GM19351 (cell line): Measurements from ENCODE around the gene GPR25.

Experiments used
- ATAC-seq: cut with Tn5 transposase; IDR thresholded peaks from one replicate; pipeline ENCODE4 v1.9.1; 2021; ENCODE audit warnings: mild to moderate bottlenecking, moderate library complexity; ENCODE audit not compliant: unreplicated experiment

GPR25 gene

DNA sequence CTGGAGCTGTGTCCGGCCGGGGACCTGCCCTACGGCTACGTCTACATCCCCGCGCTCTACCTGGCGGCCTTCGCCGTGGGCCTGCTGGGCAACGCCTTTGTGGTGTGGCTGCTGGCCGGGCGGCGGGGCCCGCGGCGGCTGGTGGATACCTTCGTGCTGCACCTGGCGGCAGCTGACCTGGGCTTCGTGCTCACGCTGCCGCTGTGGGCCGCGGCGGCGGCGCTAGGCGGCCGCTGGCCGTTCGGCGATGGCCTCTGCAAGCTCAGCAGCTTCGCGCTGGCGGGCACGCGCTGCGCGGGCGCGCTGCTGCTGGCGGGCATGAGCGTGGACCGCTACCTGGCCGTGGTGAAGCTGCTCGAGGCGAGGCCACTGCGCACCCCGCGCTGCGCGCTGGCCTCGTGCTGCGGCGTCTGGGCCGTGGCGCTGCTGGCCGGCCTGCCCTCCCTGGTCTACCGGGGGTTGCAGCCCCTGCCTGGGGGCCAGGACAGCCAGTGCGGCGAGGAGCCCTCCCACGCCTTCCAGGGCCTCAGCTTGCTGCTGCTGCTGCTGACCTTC is 412 bp downstream of the GPR25 start:
- no peak for ATAC-seq

GRCh38 chr1:200873671-200874397 is 1.1 kb downstream of the GPR25 start:
- ATAC-seq, result no peak

- no peak for ATAC-seq
These were observed 1.9 kb downstream of the GPR25 start for GRCh38 chr1:200874694-200875093.

DNA sequence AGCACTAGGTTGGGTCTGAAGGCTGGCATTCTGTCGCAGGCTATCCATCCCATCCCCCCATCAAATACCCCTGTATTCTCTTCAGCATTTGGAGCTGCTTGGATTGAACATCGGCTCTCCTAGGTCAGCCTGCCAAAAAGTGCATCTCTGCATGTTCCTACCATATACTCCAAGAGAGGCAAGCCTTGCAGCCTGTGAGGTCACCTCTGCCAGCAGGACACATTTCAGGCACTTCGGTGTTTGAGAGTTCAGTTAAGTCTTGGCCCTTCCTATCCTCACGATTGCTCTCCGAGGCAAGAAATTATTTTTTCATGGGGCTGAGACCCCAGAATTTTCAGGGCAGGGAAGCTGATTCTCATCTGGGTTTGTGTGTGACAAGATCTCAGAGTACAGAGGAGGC is 2.6 kb downstream of the GPR25 start:
- no peak for ATAC-seq

DNA sequence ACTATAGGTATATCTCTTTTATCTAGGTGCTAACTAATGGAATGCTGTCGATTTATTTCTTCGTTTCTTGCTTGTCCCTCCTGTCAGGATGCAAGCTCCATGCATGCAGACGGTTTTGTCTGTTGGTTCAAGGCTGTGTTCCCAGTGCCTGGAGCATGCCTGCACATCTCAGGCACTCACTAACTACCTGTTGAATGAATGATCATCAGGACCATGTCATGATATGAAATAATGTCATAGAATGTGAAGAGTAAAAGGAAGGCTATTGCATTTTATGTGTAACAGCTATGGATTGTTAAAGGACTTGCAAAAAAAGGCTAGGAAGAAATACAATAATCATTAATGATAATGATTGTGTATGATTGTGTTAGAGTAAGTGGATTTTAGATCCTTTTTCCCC is 4.2 kb downstream of the GPR25 start:
- no peak for ATAC-seq

DNA sequence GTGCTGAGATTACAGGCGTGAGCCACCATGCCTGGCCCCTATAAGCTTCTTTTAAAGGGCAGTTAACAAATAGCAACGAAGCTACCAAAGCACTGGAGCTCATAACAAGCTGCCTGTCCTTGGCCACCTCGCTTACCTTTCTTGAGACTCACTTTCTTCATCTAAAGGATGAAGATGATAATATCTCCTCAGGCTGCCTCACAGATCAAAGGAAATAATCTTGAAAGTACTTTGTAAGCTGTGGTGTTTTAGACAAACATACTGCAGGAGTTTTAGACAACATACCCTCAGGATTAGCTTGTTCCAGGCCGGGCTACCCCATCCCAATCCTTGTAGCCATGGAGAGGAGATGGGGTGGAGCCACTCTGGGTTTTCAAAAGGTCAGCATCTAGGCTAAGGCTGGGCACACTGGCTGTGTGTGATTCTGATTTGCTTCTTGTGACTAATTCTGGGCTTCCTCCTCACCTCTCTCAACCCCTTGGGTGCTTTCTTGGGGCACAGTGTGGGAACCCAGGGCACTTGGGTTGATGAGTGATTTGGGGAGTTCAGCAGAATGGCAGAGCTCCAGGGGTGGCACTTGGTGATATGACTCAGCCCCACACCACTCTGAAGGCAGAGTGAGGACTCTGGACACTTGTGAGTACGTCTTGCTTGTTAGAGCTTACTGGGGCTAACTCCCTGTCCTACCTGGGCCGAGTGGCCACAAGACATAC is 5.2 kb downstream of the GPR25 start:
- ATAC-seq, result peak; percentile 67

- no peak for ATAC-seq
These were observed 7.4 kb downstream of the GPR25 start for GRCh38 chr1:200880212-200880611.

- ATAC-seq, result no peak
These were observed 10.3 kb downstream of the GPR25 start for GRCh38 chr1:200883118-200883517.

GRCh38 chr1:200885623-200886402 is 13.0 kb downstream of the GPR25 start:
- no peak for ATAC-seq

DNA sequence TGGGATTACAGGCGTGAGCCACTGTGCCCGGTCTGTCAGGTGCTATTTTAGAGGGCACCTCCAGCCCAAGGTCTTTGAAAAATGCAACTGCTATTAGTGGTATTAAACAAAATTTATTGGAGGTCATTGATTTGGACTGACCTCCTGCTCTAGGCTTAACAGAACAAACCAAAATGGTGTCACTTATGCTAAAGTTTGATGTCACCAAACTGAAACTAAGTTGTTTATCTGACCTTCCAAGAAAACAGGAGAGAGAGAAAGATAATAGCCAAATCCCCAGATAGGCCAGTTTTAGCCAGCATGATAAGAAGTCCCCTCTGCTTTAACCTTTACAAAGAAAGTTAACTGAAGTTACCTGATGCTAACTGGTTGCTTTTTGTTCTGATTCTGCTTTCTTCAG is 13.8 kb downstream of the GPR25 start:
- no peak for ATAC-seq

DNA sequence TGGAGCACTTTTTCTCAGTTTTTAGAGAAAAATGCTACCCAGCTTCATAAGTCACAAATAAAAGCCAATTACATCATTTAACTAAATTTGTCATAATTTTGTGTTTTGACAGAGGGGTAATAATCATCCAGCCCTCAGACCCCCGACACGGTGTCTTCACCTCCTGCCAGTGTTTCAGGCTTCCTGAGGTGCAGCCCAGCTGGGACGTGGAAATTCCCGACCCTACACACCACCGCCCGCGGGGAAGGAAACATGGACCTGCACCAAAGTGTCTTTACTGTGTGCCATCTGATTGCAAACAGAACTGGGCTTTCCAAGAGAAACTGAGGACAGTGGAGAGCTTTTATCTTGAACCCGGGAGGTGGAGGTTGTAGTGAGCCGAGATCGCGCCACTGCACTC is 14.3 kb downstream of the GPR25 start:
- no peak for ATAC-seq

DNA sequence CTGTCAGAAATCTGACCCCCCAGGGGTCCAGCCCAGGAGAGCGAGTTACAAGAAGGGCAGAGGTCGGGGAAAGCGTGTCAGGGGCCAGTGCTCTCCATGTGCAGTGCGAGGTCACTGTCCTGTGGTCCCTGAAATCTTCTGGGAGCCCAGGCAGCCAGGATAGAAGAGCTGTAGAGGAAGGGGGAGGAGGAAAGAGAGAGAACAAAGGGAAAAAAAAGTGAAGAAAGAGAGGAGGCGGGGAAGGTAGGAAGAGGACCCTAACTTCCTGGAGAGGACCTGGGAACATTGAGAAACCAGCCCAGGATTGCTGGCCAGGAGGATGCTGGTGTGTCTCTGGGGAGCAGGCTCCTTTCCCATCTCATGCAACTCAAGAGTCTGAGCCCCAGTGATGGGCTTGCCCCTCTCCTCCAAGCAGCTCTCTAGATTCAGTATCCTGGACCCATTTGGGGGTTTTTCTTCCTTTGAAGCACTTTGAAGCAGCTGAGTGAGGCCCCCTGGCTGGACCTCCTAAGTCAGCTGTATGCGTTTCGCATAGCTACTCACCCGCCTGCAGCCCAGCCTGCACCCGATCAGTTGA is 15.1 kb downstream of the GPR25 start:
- ATAC-seq, result no peak

DNA sequence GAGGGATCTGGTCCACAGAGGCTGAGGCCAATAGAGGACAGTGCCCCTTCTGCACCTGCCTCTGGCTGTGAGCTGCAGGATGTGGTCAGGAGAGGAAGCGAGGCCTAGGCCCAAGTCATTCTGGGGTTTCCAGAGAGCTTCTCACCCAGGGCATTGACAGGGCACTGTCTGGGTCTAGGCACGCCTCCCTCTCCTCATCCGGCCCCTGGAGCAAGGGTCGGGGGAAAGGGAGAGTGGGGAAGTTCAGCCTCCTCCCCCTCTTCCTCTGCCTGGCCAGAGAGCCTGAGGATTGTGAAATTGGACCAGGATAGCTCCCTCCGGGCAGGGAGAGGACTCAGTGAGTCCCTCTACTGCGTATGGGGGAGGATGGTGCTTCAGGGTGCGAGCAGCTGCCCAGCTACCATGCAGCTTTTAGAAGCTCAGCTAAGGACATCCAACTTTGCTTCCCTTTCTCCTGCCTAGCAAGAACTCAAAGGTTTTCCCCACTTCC is 15.6 kb downstream of the GPR25 start:
- ATAC-seq, result peak; percentile 91

DNA sequence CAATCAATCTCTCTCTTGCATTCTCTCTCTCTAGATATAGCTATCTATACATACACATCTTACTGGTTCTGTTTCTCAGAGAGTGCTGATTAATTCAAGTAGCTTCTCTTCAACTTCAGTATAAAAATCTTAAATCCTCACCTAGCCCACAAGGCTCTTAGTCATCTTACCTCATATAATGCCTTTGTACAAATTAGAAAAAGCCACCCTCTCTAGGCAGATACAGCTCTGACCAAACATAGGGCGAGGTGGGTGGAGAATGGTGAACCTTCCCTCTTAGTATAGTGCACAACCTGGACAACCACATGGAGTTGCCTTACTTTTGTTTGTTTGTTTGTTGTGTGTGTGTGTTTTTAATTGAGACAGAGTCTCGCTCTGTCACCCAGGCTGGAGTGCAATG is 16.8 kb downstream of the GPR25 start:
- no peak for ATAC-seq

- ATAC-seq, result no peak
These were observed 17.2 kb downstream of the GPR25 start for GRCh38 chr1:200890027-200890426.

GRCh38 chr1:200890818-200891773 is 18.3 kb downstream of the GPR25 start:
- ATAC-seq, result no peak

- ATAC-seq, result no peak
These were observed 19.0 kb downstream of the GPR25 start for GRCh38 chr1:200891774-200892157.

GRCh38 chr1:200892546-200892945 is 19.8 kb downstream of the GPR25 start:
- ATAC-seq, result no peak

DNA sequence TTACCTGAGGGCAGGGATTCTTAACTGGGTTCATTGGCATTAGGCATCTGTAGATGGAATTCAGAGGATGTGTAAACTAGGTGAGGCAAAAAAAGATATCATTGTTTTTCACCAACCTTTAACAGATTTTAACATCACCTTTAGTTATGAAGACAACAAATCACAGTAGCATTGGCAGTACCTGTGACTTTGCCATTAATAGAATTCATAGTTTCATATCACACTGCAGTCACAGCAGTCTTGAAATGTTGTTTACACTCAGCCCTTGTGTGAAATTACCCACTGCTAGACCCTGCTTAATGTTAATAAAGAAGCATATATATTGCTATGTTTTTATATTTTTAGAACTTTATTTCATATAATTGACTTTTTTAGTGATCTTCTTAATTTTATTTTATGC is 20.2 kb downstream of the GPR25 start:
- no peak for ATAC-seq

DNA sequence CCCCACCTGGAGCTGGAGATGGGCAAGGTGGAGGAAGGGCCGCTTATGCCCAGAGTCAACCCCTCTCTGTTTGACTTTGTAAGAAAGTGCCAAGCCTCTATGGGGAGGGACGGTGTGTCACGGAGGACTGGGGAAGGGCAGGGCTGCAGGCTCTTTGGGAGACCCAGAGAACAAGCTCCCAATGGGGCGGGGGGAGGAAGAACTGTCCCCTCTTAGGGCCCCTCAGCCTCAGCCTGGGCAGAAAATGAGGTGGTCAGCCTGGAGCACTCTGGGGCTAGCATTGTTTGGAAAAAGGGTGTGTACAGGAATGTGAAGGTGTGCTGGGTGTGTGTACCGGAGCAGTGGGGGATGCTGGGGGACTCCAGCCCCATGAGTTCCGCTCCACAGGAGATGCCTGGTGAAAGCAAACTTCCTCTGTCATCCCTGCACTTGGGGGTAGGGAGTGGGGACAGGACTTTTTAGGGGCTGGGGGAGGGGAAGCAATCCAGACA is 20.7 kb downstream of the GPR25 start:
- ATAC-seq, result no peak
